Dermis blood vessel endothelial cell (primary cell): Measurements from ENCODE around the gene VSNL1. TPM values are rescaled to one million over a fixed set of nuclear protein-coding genes. Genes with fewer than 3 reads are reported as not detected.

Experiments used
- DNase-seq: peaks from one replicate; pipeline ENCODE4 v3.0.0; 2010
- total RNA-seq: library from RNA; depleted of rRNA; stranded (reverse); fragments of >200 nt; gene quantifications from 2 replicates; pipeline ENCODE4 v1.2.3, GENCODE V29; 2014

The VSNL1 gene
- total RNA-seq, 1 donor from 2014 or later: not detected

DNA sequence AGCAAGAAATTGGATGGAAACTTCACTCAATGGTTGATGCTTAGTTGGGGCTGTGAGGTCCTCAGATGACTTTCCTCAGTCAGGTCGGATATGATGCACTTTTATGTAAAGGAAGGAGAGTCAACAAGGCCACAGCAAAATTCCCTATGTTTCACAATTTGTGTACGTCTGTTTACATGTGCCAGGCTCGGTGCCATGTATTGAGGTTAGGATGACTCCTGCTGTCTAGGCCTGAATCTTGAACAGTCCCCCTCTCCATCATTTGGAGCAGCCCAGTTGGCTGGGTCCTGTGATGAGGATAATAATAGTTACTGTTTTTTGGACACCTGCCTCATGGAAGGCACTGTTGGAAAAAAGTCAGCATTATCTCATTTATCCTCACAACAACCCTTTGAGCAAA, 43.1 kb downstream of the VSNL1 start:
- DNase-seq: no peak

DNA sequence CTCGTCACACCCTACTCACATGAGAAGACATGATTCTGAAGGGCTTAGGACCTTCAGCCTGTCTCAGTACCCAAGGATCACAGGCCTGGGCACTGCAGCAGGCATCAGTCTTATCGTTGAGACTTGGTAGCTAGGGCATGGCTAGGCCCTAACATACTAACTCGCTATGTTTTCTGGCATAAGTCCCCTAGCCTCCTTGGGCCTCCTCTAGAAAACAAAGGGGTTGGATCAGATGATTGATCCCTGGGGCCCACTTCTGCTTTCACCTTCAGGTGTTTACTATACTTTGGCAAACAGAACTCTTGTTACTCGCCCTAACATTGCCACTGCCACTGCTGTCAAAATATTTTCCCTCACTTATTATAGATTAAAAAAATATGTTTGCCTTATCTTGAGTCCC, 44.2 kb downstream of the VSNL1 start:
- no peak for DNase-seq

DNA sequence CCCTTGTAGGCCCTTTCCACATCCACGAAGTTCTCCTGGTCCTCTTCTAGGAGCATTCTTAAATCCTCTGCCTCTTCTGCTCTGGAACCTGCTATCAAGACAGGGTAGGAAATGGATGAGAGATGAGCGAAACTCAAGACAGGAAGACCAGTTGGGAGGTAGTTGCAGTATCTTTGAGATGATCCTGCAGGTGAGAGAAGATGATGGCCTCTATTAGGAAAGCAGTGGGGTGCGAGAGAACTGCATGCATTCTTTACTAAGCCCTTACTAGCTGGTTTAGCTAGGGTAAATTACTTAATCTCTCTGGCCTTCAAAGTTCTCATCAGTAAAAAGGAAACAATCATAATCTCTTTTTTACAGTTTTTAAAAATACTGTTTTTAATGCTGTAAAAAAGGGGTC, 47.0 kb downstream of the VSNL1 start:
- no peak for DNase-seq

DNA sequence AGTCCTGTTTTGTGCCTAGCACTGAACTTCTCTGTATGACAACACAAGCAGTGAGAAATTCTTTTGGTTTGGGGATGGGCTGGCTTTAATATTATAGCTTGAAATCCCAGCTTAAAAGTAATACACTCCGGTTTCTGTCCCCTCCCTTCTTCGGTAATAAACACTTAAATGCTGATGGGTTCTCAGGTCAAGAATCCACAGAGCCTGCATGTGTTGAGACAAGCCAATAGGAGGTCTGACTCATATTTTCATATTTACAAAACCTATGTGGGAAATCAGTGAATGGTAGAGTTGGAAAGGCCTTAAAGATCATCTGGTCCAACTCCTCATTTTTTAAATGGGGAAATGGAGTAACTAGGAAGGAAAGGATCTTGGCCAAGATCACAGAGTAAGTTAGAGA, 47.5 kb downstream of the VSNL1 start:
- DNase-seq: no peak

DNA sequence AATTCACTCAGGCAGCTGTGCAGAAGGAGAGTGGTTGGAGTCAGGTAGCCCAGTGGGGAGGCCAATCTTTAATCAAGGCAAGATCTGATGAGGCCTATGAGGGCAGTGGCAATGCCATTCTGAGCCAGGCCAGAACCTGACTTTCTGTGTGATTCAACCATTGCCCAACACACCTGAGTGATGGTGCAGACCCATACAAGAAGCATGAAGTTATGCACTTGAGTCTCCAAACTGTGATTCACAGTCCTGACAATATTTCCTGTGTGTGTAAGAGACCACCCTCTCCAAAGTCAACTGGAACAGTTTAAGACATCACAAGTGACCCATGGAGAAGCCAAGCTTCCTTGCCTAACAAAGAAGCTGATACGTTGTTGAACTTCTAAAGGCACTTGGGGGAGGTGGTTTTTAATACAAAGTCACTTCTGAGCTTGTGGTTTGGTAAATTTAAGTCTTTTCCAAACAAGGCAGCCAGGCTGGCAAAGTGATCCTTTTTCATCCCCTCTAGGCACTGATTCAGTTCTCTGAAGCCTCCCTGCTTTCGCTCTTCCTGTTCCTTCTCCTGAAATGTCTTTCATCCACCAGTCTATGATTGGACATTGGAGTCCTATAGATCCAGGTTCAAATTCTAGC, 49.0 kb downstream of the VSNL1 start:
- DNase-seq: no peak

DNA sequence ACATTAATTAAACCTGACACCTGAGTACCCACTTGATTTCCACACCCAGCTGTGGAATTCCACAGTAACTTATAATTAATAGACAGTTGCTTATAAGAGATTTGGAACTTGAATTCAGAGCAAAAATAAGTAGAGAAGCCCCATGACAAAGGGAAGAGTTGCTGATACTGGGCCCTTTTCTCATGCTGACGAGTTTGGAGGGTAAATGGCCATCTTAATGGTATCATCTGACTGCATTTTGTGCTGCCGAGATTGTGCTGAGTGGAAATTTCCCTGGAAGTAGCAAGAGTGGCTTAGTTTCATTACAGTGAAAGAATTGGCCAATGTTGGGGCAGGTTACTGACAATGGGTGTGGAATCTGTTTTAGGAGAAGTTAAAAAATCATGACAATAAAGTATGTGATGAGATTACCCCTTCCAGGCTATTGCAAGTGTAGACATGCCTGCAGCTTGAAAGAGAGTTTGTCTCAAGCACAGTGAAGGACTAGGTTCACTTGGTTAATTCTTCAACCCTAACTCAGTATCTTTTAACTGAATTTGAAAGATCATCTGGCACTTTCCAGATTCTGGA, 49.9 kb downstream of the VSNL1 start:
- no peak for DNase-seq

DNA sequence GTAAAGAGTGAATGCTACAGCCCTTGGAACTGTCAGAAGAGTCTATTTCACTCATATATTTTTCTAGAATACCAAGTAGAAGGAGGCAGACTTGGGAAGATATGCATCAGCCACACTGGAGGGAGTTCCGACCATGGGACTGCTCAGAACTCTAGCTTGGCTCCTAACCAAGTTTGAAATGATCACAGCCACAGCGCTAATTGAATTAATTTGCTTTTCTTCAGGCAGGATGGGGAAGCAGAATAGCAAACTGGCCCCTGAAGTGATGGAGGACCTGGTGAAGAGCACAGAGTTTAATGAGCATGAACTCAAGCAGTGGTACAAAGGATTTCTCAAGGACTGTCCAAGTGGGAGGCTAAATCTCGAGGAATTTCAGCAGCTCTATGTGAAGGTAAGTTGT, 51.4 kb downstream of the VSNL1 start:
- DNase-seq: no peak

DNA sequence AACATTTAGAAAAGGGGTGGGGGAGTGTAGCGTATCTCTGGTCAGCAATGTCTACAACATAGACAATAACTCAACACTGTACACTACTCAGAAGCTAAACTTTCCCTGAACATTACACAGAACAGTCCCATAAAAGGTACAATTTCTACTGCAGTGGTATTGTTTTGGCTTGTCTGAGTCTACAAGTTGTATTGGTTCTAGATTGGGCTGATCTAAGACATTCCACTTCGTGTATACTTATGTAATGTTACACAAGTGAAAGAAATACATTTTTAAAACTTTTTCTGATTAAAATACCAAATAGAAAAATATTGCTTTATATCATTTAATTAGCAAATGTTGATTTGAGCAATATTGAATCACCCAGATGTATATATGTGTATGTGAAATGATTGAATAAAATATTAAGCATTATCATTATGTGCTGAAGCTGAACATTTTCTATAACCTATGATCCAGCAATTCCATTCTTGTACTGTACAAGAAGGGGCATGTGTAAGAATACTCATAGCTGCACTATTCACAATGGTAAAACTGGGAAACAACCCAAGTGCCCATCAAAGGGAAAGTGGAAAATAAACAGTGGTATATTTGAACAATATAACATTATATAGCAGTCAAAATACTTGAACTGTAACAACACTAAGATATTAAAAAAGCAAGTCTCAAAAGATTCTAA, 52.4 kb downstream of the VSNL1 start:
- no peak for DNase-seq

DNA sequence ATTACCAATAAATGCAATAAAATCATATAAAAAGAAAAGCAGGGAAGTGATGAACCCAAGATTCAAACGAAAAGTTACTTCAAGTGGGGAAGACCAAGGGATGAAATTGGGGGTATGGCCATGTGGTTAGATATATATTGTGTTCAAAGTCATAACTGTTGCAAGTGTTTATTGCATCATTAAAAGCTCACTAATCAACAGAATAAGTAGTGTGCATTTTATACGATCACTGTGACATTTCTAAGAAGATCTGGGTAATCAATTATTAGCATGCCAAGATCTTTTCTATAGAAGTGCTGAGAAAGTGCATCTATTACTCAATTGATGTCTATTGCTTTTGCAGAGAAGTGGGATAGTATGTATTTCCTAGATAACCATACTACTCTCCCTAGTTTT, 52.9 kb downstream of the VSNL1 start:
- DNase-seq: no peak

DNA sequence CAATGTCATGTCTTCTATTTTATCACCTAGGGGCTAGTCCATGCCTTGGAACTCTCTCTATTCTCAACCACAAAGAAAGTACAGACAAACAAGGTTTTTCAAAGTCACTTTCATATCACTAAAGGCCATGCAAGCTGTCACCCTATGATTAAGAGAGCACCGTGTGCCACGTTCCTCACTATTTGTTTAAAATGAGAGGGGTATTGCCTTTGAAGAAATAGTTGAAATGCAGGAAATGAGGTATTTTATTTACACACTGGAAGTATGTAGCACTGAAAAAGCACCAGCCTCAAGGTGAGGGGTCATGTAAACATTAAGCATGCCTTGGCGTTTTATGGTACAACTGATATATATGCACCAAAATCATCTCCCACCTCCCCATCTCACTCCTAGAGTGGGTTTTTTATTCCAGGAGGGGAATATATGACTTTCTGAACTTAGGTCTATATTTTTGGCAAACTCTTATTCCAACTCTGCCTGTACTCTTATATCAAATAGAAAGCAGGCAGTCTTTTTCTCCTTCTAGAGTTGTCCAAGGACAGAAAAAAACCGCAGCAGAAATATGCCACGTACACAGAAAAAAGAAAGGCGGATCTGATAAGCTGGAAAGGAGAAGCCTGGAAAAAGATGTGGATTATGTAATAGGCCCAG, 53.5 kb downstream of the VSNL1 start:
- DNase-seq: no peak

DNA sequence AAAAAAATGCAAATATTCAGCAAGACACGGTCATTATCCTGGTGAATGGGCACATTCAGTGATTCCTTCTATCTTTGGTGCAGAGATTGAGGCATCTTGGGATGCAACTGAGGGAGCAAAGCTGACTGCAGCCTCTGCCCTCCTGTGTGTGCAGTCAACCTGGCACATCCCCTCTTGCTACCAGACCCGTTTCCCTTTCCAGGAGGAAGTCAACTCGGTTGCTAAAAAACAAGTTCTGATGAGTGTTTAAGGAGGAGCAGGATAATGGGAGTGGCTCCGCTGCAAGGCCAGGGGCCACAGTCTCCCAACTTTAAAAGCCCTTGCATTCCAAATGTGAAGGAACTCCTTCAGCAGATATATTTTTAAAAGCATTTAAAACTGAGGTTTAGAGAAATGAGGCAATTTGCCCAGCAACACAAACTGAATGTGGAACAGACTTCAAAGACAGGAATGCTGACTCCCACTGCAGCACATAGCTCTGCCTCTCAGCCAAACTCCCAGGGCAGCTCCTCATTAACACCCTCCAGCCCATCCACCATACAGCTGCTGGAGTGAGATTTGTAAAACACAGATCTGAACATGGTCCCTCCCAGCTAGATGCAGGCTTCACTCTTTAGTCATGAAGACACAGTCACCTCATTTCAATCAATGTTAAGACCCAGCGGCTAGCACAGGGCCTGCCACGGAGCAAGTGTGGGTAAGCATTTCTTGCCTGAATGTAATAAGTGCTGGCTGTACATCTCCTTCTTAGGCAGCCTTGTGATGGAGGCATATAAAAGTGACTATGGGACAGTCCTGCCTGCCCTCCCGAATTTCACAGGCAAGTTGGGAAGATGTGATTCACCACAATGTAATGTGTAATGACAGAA, 54.3 kb downstream of the VSNL1 start:
- no peak for DNase-seq

DNA sequence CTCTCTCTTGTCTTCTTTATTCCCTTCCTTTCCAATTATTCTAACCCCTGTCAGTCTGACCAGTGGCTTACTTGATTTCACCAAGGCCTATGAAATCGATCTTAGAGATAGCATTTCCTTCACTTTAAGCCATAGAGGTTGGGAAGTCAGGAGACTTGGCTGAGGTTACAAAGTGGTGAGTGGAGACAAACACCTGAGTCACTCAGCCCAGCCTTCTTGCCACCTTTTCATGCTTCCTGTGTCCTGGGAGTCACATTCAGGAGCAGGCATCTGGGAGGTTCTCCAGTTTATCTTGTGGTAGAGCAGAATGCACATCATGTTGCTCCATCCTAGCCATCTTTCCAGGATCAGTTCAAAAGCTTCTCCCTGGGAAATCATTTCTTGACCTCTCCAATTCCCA, 59.1 kb downstream of the VSNL1 start:
- DNase-seq: no peak

DNA sequence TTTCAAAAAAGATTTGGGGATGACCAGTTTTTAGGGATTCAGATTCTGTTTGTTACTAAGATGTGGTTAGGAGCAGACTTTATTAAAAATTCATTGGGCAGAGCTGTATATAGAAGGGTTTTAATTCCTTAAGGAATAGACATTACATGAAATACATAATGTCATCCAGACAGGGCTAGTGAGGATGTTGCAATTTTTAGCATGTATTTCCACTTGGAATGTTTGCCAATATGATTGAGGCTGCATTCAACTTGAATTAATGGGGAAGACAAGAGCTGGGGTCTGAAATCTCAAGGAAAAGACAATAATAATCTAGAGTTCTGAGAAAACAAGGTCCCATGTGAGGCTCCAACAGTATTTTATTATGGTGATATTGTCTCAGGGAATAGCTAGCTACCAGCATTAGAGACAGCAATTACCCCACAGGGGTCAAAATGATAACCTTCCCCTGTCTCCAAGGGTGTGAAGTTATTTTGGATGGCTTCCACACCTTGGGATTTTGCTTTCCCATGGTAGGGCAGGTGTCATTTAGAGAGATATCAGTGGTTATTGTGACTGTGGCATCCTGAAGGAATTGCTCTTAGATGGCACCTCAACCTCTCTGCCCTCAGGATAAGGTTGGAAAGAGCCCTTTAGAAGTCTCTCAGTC, 60.2 kb downstream of the VSNL1 start:
- DNase-seq: no peak

DNA sequence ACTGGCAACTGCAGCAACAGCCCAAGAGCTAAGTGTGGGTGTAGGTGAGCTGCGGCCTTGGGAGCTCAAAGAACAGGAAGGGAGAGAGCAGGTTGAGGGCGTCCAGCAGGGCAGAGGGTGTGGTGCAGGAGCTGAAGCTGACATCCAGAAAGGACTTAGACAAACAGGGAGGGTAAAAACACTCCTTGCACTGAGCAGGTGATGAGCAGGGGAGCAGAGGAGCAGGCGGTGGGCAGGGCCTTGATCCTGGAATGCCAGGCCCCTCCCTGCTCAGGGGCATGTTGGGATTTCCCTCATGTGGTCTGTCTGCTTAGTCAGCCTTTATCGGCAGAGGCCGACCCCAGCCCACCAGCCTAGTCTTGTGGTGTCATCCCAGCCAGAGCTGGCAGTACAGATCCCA, 63.6 kb downstream of the VSNL1 start:
- no peak for DNase-seq

DNA sequence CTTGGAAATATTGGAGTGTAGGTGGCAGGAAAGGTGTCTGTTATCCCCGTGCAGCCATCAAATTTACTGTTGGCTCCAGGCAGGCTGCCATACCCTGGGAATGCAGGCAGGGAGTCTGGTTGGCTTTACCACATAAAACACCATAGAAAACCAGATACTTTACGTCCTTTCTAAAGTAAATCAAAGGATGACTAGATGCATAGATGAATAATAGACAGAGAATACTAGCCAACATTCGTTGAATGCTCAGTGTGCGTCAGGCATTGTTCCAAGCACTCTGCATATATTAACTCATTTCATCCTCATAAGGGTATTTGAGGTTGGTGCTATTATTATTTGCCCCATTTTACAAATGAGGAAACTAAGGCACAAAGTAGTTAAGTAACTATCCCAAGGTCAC, 65.2 kb downstream of the VSNL1 start:
- no peak for DNase-seq

DNA sequence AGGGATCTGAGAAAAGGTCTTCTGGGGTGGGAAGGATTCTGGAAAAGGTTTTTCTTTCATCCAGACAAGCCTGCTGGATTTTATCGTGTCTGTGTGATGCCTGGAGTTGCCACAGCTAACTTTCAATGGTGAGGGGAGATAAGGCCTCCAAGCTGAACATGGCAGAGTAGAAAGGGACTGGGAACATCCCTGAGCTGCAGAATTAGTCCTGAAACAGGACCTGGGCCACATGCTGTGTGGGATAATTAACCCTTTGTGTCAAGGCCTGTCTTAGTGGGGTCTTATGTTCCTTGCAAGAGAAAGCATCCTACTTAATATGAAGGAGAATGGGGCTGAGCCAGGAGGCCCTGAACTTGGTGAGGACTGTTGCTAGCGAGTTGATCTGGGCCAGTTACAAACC, 66.4 kb downstream of the VSNL1 start:
- no peak for DNase-seq

DNA sequence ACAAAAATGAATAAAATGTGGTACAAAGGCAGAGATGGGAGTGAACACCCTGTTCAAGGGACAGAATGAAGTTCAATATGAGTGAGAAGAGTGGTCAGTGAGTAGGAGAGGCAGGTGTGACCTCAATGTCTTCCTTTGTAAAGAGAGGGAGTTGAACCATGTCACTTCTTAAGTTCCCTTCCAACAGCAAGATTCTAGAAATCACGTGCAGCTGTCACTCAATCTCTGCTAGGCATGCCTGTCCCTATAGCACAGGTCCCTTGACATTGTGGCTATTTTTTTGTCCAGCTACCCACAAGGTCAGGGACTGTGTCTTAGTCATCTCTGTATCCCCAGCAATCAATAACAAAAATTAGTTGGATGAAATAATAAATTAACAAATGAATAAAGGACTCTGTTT, 66.9 kb downstream of the VSNL1 start:
- no peak for DNase-seq

DNA sequence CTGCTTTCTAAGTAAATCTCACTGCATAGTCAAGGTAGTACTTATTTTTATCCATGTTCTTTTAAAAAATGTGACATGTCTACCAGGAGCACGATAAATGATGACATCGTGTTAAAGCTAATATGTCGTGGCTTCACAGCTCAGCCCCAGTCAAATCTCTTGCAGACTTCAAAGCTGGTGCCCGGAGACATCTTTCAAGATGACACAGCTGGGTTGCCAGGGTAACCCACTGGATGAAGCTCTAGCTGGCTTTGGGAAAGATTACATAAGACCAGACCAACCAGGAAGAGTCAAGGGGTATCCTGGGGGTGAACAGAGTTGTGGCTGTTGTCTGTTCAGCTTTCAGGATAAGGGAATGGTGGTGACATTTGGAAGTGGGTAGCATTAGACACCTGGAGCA, 67.8 kb downstream of the VSNL1 start:
- no peak for DNase-seq

DNA sequence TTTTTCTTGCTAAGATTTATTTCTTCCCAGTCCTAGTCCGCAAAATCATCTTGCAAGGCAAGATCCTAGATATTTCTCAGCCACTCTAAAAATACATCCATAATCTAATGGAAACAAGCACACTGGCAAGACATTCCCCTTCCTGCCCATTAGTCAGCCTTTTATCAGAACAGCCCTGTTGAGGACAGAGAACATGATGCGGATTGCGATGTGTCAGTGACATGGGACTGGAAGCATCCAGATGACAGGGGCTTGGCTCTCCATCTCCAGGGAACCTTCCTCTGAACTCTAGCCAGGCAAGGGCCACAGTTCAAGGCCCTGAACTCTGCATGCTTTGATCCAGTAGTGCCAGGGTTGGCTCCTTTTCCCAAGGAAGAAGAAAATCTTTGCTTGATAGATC, 70.0 kb downstream of the VSNL1 start:
- no peak for DNase-seq

DNA sequence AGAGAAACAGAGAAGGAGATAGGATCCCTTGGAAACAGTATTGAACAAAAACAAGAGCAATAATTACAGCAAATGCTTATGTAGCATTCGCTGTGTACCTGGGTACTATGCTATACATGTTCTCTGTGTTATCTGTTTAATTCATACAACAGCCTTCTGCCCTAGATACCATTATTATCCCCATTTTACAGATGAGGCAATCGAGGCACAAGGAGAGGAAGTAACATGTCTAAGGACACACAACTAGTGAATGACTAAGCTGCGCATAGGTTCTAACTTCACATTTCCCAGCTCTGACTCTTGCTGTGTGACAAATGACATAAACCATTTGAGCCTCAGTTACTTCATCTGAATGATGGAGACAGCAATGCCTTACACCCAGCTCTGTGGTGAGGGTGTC, 70.5 kb downstream of the VSNL1 start:
- DNase-seq: no peak

DNA sequence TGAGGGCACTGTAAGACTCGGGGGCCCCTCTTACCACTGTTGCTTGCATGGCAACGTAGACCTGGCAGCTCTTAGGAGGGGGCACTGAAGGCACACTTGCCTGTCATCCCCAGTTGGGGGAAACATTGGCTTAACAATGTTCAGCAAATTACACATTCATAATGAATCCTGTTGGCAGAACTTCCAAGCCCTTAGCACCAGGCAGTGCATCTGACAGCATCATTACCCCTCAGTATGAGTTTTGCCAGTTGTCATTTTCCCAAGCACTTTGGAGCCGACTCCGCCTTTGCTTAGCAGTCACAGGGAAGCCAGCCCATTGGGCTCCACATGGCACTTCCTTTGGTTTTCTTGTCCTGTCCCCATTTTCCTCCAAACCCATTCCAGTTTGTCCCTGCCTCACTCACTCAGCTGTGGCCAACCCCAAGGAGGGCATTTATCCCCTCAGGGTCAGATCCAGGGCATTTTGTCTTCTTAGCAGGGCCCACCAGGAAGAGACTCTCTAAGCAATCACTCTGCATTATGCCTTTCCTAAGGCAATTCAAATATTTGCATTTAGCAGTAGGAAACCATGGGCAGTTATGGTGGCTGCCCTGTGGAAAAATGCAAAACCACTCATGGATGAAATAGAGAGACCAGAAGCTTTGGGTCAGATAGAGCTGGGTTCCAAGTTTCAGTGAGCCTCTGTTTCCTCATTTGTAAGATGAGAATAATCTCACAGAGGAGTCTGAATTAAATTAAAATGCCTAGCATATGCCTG, 73.9 kb downstream of the VSNL1 start:
- no peak for DNase-seq

DNA sequence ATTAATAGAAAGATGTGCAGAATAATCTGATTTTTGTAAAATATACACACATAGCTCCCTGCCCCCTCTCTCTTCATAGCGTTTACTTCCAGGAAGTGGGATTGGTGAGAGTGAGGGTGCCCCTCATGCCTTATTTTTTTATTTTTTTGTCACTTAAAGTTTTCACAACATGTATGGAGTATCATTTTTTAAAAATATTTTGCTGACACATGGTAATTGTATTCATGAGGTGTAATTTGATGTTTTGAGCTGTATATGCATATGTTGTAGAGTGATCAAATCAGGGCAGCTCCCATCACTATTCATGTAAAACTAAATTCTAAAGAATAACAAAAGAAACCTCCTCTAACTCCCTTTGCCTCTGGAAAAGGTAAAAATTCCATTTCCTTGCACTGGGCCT, 74.7 kb downstream of the VSNL1 start:
- DNase-seq: no peak
